NCI-H446 (cell line): Measurements from ENCODE around the gene C11orf42.
"Not testable (repeated sequence)": the region's sequence is repeated elsewhere in the genome, so short reads cannot be mapped to it uniquely, and the experiment has no call there.

Experiments
- DNase-seq, 2 experiments: peaks; one replicate each; lab custom pipeline; 2025; lab: John Stamatoyannopoulos, UW

The C11orf42 gene

DNA sequence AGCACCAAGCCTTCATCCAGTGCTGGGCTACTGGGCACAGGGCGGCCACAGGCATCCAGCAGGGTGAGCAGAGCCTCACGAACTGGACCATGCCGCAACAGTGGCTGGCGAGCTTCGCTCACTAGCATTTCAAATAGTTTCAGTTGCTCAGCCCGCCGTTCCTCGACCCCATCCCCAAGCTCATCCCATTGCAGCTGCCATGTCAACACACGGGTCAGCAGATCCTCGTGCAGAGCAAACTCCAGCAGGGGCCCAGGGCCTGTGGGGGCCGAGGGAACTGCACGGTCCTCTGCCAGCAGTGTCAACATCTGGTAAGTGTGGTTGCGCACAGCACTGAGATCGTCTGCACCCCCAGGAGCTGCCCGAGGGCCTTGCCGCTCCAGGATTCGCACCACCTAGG is 18.5 kb downstream of the C11orf42 start:
- DNase-seq: no peak

DNA sequence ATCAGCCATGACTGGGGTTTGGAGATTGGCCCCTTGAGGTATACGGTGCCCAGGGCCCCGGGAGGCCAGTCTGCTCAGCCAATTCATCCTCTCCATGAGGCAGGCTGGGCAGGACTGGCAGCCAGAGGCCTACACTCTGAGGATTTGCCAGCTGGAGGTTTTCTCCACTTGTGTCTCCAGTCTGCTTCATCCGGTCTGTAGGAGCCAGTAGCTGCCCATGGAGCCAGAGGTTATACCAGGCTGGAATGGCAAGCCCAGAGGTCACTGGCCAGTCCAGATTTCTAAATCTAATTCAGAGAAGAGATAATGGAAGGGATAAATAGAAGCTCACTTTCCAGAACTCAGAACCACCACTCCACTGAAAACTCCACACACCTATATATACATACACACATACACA is 19.1 kb downstream of the C11orf42 start:
- no peak for DNase-seq

DNA sequence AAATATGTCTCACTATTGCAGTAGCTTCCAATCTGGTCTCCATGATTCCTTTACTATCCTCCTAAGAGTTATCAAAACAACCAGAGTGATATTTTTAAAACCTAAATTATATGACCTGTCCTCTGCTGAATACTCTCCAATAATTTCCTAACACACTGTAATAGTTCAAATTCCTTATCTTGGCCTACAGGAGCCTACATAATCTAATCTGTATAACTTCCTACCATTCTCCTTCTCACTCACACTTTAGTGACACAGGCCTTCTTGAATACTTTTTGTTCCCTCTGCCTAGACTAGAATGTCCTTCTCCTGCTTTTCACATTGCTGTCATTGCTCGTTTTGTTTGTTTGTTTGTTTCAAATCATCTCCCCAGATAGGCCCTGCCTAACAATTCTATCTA is 19.7 kb downstream of the C11orf42 start:
- DNase-seq: no peak

DNA sequence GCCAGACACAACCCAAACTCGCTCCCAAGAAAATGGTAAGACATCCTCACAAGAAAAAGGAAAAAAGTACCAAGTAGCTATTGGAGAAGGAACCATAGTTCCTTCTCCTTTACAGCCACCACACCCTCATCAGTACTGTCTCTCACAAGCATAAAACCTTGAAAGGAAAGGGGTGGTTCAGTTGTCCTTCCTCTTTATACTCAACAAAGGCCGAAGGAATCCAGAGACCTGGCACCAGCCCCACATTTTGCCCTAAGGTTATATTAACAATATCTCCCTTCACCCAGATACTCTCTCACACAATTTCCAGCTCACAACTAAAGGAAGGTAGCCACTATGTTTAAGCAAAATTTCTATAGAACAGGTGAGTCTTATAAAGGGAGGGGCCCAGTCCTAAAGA is 20.5 kb downstream of the C11orf42 start:
- no peak for DNase-seq

DNA sequence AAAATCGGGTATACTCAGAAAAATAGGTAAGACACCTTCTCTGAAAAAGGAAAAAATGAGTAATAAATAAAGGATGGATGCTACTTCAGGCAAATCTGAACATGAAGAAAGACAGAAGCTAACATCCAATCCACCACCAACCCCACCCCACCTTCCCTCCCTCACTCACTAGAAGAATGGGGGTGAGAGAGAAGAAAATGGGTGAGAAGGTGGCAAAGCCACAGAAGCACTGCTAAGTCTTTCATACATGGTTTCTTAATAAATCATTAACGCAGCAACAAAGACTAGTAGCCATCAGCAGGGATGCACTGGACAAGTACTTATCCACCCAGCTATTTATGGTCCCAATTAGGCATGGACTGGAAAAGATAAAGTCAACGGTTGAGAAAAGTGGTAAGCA is 23.2 kb downstream of the C11orf42 start:
- DNase-seq: no peak

DNA sequence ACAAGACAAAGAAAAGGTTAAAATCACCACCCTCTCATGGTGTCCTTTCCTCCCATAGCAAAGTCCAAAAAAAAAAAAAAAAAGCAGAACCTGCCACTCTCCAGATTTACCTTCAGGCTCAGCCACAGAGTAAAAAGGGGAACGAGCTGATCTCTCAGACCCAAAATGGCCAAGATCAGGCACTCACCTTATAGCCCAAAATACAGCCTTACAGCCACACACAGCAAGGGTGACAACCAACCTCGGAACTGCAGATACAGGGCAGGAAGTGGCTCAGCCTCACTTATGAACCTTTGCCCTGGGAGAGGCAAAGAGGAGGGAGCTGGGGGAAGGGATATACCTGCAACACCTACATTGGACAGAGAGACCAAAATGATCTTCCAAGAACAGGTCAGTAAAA is 24.6 kb downstream of the C11orf42 start:
- DNase-seq: no peak

DNA sequence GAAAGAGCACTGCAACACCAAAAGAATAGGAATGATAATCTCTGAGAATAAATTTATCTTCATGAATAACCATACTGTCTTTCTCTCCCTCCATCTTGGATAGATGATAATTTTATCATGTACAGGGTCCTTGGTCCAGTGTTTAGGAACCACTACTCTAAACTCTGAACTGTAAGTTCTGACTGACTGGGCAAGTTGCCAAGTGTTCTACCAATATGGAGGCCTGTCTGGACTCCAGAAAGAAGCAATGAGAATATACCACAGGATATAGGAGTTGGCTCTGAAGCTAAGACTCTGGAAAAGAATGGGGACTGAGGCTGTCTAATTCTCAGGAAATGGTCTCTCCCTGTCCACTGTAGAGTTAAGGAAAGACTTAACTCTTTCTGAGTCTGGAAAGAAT is 27.5 kb downstream of the C11orf42 start:
- peak in 1 of 2 experiments; percentile 24 for DNase-seq

DNA sequence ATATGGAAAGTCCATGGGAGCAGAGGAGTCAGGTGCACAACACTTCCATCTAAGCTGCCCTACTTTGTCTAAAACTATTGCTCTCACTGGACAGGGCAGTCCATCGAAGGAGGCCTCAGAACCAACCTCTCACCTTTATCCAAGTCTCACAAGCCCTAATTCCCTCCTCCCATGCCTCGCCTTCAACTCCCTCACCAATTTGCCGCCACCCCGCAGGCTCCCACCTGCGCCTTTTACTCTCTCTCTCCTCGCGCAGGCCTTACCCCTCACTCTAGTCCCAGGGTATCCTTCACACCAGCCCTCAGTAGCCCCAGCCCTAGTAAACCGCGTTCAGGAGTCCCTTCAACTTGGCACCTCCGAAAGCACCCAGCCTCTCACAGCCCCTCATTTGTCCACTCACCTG is 28.6 kb downstream of the C11orf42 start:
- no peak for DNase-seq

DNA sequence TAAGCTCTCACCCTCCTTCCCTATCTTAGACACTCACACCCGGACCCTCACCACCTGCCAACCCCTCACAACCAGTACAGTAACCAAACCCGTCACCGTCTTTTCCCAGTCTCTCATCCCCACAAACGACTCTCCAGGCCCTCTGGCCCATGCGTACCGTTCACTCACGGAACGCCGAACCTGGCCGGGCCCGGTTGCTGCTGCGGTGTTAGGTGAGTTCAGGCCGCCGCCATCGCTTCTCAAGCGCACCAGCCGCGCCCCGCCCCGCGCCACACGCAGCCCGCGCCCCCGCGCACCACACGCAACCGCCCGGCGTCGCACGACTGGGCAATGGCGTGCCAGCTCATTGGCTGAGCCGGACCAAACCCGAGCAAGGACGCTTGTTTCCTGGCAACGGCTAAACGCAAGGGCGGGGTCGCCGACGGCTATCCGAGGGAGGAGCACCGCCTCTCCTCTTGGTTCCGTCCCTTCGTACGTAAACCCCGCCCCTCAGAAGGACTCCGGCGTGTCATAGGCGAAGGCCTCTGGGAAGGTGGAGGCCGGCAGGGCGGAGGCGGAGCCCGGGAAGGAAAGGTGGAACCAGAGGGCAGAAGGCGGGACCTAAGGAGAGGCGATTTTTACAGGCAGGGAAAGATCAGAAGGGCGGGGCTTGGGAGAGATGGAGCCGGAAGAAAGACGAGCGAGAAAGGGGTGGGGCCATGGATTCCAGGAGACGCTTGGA is 29.2 kb downstream of the C11orf42 start, which contains the start of gene FHIP1B:
FHIP1B (minus strand) TSS at position 250 of the 721 bp plus-strand sequence. CDS start 10,120 bp downstream, outside the sequence.
- peak; percentile 98 to 99 for DNase-seq

DNA sequence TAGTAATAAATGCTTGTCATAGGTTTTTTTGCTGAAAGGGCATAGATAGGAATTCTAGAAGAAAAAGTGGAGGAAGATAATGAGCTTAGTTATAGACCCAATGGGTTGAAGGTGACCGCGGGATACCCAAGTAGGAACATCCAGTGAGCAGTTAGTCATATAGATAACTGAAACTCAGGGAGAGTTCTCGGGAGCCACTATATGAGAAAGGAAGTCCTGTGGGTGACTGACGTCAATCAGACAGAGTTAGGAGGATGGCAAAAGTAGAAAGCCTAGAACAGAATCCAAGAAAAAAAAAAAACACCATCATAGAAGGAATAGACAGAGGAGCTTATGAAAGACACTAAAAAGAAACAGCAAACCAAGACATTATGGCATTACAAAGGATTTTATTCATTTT is 31.9 kb downstream of the C11orf42 start:
- DNase-seq: no peak

DNA sequence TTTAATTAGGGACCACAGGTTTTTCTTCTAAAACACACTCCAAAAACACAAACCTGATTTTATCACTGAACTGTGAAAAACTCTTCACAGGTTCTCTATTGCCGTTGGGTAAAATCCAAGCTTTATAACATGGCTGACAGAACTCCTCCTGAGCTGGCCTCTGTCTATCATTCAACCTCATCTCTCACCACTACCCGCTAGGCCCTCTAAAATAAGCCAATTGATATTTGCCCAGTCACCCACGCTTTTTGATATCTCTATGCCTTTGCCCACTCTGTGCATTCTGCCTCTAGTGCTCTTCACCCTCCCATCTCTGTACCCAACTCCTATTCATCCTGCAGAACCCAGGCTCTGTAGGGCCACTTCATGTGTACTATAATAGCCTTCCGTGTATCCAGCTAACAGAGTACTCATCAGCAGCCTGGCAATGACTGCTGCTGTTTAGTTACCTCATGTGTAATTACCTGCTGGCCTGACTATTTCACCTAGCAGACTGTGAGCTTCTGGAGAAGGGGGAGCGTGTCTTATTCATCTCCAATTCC is 32.5 kb downstream of the C11orf42 start:
- no peak for DNase-seq

DNA sequence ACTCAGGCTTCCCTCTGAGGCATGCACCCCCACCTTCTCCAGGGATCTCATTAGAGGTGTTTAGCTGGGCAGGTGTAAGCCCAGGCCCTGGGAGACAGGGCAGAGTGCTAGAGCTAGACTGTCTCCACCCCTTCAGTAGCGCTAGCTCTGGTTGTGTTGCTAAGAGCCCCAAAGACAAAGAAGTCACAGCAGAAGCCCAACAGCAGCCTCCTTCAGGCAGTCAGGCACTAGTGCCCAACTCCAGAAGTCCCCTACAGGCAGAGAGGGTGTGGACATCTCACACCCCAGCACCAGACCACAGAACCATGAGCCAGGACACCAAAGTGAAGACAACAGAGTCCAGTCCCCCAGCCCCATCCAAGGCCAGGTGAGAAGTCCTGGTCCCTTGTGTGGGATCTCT is 33.5 kb downstream of the C11orf42 start, which contains the start of gene CNGA4:
CNGA4 (plus strand) TSS at position 188 of the 400 bp plus-strand sequence; CDS start at position 306, 118 bp downstream.
- no peak for DNase-seq

DNA sequence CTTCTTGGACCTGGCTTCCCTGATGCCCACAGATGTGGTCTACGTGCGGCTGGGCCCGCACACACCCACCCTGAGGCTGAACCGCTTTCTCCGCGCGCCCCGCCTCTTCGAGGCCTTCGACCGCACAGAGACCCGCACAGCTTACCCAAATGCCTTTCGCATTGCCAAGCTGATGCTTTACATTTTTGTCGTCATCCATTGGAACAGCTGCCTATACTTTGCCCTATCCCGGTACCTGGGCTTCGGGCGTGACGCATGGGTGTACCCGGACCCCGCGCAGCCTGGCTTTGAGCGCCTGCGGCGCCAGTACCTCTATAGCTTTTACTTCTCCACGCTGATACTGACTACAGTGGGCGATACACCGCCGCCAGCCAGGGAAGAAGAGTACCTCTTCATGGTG is 34.8 kb downstream of the C11orf42 start:
- no peak for DNase-seq

DNA sequence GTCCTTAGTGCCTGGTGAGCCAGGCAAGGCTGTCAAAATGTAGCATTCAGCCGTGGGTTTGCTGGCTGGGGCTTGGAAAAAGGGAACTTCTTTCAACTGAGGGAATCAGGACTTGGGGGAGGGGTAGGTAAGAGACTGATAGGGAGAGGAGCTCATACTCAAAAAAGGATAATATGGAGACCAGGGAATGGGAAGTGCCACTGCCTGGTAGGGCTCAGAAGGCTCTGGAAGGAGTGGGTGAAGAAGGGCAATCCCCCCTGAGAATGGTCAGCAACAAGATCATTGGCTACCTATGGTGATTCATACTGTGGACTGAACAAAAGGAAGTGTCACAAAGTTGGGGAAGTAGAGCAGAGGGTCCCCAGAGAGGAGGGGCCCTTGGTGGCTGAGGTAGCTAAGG is 35.4 kb downstream of the C11orf42 start:
- DNase-seq: no peak

DNA sequence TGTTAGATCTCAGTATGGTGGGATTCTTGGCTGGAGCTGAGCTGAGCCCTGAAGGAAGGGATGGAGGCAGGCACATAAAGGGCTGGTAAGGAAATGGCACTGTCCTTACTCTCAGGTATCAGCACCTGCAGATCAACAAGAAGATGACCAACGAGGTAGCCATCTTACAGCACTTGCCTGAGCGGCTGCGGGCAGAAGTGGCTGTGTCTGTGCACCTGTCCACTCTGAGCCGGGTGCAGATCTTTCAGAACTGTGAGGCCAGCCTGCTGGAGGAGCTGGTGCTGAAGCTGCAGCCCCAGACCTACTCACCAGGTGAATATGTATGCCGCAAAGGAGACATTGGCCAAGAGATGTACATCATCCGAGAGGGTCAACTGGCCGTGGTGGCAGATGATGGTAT is 36.0 kb downstream of the C11orf42 start:
- no peak for DNase-seq

DNA sequence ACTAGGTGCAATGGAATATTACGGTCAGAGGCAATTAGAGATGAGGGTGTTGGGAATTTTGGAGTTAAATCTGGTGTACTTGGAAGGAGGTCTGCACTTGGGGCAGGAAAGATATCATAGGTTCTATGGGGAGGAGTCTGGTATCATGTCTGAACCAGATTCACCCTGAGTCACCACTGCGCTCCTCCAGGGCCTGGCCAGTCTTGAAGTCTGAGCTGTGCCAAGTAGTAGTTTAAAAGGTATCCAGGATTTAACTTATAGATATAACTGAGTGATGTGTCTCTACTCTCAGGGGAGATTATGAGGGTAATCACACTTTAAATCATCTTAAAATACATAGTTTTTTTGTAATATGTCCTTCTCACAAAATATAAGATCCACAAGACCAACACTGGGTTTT is 40.2 kb downstream of the C11orf42 start:
- no peak for DNase-seq

DNA sequence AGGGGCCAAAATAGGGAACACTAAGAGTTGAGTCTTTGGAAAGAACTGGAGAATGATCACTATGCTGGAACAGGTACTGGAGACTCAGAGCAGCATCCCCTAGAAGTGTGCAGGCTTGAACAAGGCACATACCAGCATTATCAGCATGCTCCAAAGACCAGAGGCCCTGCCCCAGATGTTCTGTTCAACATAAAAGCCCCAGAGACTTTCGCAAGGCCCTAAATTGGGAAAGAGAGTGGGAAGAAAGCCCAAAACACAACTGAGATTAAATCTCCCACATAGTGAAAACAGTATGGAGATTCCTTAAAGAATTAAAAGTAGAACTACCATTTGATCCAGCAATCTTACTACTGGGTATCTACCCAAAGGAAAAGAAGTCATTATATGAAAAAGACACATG is 42.9 kb downstream of the C11orf42 start:
- DNase-seq: no peak

DNA sequence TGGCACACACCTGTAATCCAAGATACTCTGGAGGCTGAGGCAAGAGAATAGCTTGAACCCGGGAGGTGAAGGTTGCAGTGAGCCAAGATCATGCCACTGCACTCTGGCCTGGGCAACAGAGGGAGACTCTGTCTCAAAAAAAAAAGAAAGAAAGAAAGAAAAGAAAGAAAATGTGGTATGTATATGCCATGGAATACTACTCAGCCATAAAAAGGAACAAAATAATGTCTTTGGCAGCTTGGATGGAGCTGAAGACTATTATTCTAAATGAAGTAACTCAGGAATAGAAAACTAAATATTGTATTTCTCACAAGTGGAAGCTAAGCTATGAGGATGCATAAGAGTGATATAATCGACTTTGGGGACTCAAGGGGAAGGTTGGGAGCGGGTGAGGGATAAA is 43.5 kb downstream of the C11orf42 start:
- DNase-seq: not testable (repeated sequence)

DNA sequence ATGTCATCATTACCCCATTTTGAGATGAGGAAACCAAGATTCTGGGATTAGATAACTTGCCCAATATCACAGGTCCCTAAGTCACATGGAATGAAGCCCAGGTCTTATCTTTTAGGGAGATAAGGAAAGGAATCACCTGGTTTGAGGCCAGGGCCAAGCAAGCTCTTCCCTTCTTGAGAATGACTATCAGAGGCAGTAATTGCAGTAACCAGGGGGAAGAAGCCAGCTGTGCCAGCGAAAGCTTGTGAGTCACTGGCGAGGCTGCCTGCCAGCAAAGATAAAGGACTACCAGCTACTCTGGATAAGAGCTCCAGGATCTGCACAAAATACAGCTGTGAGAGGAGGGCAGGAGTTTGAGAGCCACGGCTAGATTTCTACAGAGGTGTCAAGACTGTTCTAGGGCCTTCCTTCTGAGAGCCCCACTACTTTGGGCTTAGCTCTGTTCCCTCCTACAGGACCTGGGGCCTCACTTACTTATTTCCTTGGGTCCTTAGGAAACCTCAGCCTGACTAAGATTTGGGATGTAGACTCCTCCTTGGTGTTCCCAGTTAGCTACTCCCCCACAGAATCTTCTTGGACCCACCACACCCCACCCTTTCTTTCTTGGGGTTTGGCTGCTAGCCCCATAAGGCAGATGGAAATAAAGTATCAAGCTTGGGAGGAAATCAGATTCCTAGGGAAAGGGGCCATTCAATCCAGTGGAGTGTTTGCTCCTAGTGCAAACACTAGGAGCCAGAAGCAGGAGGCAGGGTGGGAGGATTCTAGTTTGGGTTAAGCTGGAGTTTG is 44.6 kb downstream of the C11orf42 start:
- DNase-seq: no peak

DNA sequence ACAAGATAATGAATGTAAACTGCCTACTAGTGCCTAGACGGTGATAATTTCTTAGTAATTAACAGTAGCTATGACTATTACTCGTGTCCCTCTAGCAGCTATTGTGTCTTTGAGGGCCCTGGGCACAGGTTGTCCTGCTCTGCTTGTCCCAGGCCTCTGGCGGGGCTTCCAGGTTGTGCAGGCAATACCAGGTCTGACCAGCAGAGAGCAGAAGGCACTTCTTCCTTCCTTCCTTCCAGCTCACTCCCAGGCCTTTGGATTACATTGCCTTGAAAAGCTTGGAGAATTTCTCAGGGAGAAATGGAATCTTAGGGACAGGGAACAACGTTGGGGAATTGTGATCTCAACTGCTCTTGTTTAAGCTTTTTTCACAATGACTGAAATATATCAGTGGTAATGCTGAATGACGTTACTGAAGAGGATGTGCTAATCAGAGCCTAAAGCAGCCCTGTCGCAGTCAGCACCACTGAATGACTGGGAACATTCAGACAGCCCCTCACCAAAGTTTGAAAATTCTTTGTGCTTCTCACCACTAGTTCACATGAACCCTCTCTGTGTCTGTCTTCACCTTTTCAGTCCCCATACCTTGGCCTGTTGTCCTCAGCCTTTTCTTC is 45.9 kb downstream of the C11orf42 start:
- DNase-seq: peak; percentile 12 to 62

DNA sequence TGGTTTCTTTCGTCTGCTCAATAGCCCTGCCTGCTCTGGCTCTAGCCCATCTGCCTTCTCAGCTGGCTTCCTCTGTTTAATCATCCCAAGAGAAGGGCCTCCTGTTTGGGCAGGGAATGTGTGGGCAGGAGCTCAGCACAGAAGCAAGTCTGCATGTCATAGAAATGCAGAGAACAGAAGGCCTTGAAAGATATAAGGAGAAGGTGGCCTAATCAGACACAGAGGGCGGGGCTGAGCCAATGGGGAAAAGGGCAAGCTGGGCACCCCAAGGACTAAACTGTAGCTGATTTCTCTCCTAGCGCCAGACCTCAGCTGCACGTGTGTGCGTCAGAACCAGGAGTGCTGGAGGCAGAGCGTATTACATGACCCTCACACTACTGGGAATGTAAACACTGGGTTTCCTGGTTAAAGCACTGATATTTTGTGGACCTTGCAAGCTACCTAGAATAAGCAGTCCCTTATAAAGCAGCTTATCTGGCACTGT is 46.7 kb downstream of the C11orf42 start:
- DNase-seq: no peak

DNA sequence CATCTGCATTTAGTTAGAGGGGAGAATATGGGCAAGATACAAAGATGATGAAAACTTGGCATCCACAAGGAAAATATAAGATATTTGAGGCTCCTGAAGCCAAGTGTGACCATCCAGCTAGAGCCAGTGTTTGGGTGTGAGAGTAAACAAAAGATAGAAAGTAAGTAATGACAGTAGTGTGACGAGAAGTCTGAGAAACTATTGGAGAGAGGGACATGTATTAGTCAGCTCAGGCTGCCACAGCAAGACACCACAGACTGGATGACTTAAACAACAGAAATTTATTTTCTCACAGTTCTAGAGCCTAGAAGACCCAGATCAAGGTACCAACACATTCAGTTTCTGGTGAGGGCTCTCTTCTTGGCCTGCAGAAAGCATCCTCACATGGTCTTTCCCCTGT is 47.8 kb downstream of the C11orf42 start:
- no peak for DNase-seq
